GM18526 (cell line): ENCODE data around the gene SPDEF.

Source experiments
- POLR2A ChIP-seq: IDR thresholded peaks from 3 replicates; pipeline ENCODE4 v1.6.1; 2011; ENCODE audit not compliant: insufficient read length; ENCODE audit errors: extremely low read depth

The SPDEF gene

DNA sequence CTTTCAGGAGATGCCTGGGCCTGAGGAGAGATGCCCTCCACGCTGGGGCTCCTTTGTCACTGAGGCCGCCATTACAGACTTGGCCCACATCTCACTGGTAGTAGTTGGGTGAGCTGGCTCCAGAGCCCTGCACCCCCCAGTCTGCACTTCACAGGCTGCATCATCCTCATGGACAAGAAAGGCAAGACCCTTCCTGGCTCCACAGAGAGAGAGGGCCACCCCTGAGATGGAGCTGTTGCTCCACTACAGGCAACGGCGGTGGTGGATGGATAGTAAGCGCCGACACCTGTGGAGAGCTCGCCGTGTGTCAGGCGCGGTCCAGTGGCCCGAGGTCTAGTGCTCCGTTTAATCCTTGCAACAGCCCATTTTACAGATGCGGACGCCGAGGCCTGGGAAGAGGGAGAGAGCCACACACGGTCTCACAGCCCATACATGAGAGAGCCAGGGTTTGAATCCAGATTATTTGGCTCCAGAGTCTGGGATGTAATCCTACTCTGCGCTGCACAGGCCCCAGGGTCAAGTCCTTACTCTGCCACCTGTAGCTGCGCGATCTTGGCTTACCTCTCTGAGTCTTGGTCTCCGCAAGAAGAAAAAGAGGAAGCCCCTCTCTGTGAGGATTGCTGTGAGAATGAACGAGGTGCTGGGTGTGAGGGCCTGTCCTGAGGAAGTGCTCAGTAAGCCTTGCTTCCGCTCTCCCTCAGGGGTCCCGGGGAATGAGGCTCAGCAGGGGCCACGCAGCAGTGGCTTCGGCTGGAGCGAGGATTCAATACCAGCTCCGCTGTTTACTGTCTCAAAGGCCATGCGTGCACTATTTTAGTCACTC, 34.5 kb downstream of the SPDEF start:
- TF ChIP-seq POLR2A: no peak

DNA sequence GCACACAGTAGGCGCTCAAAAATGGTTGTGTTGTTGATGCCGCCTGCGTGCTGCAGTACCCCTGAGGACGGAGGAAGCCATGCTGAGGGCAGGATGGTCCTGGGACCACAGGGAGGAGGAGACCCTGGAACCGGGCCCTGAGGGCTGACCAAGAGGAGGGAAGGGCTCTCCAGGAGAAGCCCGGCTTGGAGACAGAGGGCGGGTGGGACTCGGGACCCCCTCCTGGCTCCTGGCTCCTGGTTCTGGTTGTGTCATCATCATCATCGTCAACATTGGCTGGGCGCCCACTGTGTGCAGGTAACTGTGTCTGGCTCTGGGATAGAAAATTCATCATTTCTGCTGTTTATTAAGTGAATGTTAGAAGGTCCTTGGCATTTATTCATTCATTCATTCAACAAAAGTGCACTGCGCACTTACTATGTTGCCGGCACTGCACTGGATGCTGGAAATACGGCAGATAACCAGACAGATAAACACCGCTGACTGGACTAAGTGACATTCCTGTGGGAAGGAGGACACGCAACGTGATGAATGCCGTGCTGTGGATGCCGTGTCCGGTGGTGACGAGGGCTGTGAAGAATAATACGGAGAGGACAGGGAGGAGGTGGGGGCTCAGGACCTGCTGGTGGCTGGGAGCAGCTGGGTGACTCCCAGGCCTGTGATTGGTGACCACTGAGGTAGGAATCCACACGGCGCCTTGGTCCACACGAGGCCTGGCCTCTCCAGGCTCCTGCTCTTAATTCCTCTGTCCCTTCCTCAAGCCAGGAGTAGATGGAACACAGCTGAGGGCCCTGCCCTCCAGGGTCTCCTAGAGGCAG, 35.3 kb downstream of the SPDEF start:
- no peak for TF ChIP-seq POLR2A

DNA sequence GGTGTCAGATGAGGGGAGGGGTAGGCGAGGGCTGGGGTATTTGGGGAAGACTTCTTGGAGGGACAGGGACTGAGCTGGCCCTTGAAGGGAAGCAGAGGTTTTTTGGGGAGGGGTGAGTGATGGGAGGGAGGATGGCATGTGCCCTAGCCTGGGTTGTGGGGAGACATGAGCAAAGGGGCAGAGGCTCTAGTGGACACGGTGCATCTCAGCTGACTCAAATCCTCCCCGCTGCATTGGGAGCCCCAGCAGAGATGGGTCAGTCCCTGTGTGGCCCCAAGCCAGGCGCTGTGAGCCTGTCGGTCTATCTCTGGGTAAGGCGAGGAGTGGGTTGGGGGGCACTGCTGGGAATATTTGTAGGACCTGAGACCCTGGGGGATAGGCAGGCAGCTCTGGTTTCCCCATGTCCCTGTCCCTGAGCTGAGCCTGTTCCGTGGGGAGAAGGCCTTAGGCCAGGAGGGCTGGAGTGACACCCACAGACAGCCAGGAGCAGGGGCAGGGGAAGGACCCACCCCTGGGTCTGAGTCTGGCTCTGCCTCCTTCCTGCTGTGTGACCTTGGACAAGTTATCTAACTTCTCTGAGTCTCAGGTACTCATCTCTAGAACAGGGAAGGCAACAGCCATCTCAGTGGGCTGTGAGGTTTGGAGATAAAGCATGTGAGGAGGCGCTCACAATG, 36.0 kb downstream of the SPDEF start:
- no peak for TF ChIP-seq POLR2A

DNA sequence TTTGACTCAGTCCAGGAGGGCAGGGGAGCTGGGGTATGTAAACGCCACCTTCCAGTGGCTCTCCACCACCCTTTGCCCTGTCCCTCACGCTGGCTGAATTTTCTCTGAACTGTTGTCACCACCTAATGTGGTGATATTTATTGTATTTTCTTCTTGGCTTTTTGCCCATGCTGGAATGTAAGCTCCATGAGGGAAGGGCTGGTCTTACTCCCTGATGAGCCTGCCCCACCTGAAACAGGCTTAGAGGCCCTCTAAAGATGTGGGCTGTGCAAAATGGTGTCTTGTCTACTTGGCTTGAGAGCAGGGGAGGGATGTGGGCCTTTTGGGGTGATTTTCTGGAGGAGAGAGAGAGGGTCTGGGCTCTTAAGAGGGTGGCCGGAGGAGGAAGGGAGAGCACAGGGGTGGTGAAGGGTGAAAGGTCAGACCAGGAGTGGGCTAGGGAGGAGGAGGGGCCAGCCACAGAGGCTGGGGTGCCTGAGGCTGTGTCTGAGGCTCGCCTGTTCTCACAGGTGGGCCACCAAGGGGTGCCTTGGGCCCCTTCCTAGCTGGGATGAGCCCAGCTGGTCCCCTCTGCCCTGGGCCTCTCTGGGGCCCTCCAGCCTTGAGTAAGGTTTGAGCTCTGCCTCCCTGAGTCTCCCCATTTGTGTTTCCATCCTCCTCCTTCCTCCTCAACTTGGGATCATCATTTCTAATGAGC, 37.3 kb downstream of the SPDEF start:
- TF ChIP-seq POLR2A: no peak

DNA sequence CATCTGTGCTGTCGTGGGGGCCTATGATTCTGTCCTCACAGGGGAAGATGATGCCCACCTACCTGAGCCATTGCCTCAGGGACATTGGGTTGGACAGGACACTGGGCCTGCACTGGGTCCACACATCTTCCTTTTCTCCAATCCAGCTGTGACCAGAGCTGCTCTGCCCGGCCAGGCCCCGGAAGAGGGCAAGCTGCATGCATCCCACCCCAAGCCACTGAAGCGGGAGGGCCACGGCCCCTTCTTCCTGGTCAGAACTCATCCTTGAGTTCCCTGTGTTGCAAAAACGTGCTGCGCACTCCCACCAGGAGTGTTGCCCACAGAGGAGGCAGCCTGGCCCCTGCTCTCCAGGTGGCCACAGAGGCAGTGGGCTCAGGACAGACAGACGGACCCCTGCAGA, 38.2 kb downstream of the SPDEF start:
- no peak for TF ChIP-seq POLR2A

DNA sequence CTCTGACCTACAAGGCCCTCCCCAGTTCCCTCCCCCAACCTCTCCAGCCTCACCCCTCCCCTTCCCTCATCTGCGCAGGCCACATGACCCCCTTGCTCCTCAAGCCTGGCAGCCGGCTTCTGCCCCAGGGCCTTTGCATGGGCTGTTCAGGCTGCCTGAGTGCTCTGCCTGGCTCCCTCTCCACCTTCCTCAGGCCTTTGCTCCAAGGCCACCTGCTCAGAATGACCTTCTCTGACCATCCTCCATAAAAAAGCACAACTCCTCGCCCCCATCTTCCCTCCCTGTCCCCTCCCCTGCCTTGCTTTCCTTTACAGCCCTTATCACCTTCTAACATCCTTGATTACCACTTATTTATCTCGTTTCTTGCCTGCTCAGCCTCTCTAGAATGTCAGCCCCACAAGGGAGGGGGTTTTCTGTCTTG, 38.7 kb downstream of the SPDEF start:
- TF ChIP-seq POLR2A: no peak

DNA sequence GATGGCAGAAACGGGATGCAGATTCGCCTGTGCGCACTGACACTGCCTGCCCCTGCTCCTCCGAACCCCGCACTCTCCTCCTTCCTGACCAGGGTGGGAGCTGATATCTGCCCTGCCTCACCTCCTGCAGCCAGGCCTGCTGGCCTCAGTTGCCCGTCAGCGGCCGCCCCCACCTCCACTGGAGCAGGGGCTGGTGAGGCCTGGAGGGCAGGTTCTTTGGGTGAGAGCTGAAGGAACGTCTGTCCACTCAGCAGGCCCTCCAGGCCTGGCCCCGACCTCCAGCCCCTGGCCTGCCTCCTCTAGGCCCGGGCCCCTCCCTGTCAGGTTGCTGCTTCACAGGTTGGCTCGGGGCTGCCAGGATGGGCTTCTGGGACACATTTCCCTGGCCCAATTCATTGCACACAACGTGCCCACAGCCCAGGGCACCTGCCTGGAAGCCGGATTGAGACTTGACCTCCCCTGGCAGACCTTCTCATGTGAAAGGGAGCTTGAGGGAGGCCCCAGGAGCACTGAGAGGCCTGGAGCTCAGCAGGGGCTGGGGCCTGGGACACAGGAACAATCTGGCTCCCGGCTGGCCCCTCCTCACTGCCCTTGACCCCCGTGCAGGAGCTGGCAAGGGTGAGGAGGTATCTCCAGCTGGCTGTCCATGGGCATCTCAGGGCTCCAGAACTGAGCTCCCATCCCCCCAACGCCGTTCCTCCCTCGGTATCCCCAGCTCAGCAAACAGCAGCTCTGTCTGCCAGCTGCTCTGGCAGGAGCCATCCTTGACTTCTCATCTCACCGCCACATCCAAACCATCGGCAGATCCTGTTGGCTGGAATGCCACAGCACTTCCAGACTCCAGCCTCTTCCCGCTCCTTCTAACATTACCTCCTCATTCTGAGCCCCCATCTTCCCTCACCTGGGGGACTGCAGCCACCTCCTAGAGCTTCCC, 39.5 kb downstream of the SPDEF start:
- no peak for TF ChIP-seq POLR2A

DNA sequence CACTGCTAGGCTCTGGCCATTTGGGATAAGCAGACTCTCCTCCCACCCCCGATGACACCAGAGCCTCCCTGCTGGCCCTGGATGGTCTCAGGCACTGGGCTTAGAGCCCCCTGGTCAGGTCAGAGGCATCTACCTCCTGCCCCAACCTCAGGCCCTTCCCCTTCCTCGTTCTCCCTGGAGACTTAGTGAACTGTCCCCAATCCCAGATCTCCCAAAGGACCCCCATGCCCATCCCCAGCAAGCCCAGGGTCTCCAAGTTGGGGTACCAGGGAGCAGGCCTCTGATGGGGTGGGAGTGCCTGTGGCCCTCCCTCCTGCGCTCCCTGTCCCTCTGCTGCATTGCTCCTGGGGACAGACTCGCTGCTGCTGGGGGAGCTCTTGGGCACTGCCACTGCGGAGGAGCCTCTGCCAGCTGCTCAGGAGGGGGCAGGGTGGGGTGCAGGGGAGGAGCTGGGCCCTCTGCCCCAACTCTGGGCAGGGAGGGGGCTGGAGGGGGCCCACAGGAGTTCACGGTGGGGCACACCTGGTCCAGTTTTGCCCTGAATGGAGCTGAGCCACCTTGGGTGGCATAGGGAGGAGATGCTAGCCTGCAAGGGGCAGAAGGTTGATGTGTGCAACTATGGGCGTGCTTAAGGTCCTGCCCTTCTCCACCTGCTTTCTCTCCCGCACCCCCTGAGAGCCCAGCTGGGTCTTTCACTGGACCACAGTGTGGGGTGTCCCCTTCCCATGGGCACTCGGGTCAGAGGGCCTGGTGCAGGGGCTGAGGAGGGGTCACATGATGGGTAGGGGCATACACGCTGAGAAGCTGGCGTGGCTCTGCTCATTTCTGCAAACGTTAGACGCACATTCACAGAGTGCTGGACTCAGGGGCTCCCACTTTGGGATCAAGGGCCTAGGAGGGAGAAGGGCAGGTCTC, 40.4 kb downstream of the SPDEF start:
- no peak for TF ChIP-seq POLR2A

DNA sequence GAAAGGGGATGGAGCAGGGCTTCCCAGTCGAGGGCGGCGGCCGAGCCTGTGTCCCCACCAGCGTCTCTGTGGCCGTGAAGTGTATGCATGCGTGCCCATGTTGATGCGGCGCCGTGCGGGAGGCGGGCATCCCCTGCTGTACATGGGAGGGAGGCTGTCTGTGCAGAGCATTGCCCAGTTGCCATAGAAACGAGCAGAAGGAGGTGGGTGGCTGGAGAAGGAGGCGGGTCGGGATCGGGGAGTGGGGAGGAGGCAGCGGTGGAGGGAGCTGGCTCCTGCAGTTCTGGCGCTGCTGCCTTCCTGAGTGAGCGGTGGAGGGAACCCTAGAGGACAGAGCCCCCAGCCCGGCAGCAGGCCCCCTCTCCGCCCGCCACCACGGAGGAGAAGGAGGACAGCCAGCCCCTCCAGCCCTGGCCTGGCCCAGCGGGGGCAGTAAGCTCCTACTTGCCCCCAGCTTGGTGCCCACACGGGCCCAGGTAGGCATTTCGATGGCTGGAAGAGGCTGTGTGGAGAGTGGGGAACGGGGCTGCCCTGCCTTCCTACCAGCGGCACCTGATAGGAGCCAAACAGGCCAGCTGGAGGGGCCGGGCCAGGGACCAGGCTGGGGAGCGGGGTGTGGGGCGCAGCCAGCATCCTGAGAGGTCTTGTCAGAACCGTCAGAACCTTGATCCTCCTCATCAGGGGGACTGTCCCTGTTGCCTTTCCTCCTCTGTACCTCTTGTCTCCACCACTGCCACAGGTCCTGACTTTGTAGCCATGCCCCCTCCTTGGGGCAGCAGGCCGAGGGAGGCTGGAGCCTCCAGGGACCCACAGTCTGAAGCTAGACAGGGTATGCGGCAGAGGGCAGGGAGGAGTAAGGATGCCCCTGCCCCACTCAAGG, 41.3 kb downstream of the SPDEF start:
- no peak for TF ChIP-seq POLR2A

DNA sequence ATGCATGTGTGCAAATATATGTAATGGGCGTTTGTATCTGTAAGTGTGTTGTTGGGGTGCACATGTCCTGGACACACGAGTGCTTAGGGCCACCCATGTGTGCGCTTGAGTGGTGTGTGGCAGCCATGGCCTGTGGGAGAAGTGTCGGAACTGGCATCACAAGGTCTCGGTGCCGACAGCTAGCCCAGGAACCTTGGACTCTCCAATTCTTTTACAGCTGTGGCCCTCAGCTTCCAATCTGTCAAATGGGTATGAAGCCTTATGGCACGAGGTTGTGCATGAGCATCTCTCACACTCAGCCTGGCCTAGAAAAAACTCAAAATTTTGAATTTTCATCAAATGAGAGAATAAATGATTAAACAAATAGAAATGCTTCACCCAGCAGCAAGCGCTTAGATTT, 42.0 kb downstream of the SPDEF start:
- no peak for TF ChIP-seq POLR2A

DNA sequence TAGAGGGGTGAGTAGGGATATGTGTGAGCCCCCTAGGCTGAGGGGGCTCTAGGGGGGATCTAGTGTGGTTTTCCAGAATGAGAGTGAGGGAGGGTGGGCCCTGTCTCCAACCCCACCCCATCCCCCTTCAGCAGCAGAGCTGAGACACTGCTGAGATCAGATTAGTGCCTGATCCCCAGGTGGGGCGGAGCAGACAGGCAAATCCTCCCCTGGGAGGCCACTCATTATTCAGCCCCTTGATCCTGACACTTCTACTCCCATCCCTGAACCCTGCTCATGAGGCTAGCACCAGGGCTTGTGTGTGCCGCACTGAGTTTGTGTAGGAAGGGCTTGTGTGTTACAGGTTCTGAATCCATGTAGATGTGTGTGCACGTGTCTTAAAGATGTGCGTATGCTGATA, 42.5 kb downstream of the SPDEF start:
- TF ChIP-seq POLR2A: no peak

DNA sequence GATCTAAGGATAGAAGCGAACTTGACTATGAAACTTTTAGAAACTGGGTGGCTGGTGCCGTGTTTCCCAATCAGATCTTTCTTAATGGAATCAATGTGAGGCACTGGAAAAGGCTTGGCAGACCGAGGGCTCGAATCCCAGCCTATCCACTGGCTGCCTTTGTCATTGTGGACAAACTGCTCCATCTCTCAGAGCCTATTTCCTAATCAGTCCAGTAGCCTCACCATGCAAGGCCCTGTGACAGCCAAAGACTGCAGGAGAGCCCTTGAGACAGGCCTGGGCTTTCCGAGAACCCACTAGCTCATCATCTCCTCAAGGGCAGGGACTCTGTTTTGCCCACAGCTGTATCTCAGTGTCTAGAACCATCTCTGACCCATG, 43.4 kb downstream of the SPDEF start:
- TF ChIP-seq POLR2A: no peak
